ENCODE data around the gene CYB561.

Gene CYB561

DNA sequence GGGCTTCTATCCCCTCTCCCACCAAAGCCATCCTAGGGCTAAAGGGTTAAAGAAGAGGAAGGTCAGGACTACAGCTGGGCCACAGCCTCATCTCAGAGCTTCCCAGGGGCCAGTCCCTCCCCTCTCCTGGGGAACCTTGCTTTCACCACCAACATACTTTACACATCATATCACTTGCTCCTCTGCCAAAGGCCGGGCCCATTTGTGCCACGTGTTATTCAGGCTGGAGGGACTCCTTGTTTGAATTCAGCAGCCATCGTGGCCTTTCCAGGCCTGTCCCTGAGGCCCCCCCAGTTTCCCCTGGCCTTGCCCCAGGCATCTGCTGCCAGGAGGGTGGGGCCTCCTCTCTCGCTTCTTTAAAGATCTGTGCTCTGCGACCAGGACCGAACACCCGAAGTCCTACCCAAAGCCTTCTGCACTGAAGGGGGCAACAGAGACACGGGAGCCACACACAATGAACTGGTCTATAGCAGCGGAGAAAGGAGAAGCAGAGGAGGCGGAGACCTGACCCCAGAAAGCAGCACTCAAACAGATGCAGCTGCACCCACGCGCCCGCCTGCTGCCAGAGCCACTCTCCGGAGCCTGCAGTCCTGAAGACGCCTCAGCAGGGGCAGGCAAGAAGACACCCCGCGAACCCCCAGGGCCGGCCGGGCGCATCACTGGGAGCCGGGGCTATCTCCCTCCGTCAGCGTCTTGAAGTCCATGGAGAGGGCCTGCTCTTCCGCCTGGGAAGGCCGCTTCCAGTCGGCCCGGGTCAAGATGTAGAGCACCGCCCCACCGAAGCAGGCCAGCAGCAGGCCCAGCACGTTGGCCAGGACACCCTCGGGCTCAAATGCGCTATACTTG, 12.1 kb downstream of the CYB561 start:
- no peak for DNase-seq (ENCODE audit: low spot score)

DNA sequence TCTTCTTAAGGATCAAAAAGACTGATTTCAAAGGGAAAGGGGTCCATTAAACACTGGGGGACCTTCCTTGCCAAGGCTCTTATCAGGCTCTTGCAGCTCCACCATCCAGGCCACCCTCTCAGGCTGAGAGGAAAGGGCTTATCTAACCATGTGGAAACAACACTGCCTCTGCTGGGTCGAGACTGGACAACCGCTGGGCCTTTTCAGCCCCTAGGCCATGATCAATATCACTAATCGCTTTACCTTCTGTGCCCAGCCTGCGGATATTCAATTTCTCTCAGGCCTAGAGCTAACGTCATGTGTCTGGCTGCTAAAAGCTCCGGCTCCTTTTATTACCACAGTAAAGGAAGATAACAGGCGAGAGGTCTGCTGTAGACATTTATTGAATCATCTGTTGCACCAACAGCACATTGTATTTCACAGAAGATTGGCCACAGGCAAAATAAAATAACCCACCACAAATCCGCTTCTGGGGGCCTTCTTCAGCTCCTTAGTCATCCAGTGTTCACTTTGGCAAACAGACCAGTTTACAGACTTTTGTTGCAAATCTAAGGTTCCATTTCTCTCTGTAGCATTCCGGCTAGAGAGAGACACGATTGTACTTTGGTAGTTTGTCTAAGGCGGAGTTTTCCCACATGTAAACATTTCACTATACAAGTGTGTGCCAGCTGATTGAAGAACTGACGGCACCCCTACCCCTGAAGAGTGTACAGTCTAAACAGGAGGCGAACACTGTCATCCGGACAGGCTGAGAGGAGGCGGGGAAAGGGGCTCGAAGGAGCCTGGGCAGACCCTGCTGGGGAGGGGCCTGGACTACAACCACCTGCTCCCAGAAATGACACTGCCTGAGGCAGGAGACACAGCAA, 13.9 kb downstream of the CYB561 start:
- DNase-seq (ENCODE audit: low spot score) = no peak

DNA sequence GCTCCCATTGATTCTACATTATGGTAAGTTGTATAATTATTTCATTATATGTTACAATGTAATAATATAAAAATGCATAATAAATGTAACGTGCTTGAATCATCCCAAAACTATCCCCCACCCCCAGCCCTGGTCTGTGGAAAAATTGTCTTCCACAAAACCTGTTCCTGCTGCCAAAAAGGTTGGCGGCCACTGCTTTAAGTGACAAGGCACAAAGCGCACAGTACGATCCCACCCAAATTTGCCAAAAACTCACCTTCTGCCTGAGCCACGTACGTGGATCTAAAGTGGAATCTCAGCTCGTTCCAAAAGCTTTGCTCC, 14.5 kb downstream of the CYB561 start:
- DNase-seq (ENCODE audit: low spot score) = no peak

DNA sequence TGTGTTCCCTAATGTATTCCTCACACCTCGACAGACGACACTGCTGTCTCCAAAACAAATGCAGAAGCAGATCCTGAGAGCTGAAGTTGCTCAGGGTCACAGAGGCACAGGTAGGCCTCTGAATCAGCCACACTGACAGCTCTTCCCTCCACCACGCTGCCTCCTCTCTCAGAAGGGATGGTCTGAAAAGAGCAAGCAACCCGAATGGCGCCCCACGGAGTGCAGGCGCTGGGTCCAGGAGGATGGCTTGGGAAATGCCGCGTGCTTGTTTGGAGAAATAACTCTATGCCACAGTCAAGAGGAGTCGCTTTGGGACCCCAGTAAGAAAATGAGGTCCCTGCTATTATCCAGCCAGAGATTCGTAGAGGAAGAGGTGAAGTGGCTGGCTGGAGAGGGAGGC, 15.9 kb downstream of the CYB561 start:
- DNase-seq (ENCODE audit: low spot score) = no peak

DNA sequence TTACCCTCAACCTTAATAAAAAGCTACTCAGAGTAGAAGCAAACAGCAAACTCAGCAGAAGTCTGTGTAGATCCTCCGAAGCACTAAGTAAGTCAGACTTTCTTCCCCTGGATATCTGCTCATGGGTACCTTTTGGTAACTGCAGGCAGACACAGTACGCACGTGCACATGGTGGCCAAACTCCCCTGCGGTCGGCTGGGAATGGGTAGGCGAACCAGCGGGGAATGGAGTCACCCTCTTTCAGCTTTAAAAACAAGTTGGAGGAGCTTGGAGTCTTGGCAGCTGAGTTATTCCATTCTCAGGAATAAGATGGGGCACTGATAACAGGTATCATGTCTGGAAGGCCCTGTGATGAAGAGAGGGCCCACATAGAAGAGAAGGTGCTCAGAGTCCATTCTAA, 16.3 kb downstream of the CYB561 start:
- DNase-seq (ENCODE audit: low spot score) = no peak

DNA sequence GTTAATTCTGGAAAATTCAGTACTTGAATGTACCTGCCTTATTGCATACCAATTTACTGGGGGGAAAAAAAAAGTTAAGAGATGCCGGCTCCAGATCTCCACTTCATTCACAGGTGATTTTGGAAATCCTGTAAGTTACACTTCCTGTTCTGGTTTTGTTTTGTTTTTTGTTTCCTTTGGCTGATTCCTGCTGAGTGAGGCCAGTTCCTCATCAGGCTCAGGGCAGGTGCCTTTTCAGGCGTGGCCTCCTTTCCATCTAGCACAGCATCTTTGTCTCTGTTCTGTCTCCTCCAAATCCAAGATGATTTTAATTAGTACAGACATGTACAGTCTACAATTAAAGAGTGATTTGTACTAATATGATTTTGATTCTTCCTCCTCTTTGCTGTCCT, 19.2 kb downstream of the CYB561 start:
- DNase-seq (ENCODE audit: low spot score) = no peak

DNA sequence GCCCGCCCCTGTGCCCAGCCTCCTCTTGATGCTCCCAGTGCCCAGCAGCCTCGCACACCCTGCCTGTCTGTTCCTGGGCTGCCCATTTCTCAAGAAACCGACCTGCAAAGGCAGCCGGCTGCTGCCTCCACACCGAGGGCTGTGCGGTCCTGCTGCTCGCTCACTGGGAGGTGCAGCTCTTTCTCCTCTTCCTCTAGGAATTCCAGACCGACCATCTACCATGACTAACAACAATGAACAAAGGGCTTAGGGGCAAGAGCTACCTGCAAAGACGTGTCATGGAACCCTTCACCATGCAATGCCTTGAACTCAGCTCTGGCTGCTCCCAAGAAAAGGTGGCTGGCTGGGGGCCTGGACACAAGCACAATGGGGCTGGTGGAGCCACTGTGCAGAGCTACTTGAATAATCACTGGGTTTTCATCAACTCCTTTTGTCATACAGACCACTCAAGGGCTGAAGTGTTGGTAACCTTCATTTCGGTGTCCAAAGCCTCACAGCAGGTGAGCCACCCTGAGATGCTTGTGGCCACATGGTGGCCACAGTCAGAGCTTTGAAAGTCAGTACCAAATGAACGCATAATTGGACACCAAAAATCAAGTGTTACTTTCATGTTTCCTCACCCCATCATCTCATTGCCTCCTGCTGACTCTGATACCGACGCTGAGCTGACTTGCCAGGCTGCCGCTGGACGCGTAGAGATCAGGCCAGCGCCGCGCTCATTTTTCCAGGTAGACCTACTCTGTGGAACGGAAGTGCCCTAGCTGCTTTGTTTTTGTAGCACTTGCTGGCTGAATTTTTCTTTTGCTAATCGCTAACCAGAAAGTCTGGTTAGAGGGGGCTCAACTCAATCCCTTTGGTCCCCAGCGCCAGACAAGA, 19.8 kb downstream of the CYB561 start:
- no peak for DNase-seq (ENCODE audit: low spot score)

DNA sequence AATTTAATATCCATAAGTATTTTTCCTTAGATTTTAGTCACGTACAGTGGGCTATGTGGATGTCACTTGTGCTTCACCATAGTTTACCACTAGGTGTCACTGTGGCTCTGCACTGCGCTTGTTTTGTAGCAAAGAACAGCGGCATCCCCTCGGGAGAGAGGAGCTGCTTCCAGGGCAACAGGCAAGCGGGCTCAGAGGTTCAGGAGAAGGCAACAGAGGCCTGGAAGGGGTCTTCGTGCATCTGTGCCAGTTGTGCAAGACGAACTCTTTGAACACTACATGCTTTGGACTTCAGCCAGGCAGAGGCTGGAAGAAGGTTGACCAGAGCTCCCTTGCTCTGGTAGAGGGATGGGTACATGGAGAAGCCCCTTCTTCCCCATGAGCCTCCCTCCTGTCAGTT, 20.6 kb downstream of the CYB561 start:
- peak; percentile 79 for DNase-seq (ENCODE audit: low spot score)

DNA sequence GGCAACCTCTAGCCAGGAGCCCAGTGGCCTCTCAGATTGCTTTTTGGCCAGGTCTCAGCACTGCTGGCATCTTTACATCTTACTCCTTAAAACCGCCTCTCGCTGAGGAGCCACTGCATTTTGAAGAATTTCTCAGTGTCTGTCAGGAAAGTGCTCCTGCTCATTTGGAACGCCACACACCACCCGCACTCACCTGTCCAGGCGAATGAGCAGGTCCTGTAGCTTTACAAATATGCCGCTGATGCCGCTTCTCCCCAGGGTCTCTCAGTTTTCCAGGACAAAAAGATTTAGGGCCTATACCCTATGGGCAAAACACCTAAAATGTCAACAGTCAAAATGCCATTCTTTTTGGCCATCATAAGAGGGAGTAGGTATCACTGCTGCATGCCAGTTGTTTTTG, 22.1 kb downstream of the CYB561 start:
- DNase-seq (ENCODE audit: low spot score) = no peak

DNA sequence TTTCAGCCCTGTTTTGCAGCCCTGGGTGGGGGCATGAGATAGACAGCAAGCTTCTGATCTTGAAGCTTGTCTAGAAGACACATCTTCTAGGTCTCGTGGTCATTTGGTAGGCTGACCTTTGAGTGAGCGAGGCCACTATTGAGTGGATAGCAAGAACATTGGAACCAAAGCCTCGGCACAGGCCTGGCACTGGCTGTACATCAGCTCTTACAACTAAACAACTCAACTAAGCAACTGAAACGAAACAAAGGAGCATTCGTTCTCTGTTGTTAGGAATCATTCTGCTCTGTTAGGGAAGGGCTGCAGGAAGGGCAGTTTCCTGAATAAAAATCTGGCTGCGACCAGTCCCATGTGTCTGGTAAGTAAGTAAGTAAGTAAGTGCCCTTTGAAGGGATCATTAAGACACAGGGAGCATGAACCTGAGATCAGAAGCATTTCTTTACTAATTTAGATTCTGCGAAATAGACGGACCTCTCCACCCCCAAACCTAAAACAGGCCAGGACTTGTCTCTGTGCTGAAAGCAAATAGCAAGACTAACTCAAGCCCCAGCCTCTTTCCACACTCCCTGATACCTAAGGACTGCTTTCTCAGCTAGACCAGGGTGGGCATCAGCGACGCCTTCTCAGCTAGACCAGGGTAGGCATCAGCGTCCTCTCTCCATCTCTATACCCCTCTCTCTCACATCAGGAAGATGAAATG, 22.7 kb downstream of the CYB561 start:
- DNase-seq (ENCODE audit: low spot score) = peak; percentile 36

DNA sequence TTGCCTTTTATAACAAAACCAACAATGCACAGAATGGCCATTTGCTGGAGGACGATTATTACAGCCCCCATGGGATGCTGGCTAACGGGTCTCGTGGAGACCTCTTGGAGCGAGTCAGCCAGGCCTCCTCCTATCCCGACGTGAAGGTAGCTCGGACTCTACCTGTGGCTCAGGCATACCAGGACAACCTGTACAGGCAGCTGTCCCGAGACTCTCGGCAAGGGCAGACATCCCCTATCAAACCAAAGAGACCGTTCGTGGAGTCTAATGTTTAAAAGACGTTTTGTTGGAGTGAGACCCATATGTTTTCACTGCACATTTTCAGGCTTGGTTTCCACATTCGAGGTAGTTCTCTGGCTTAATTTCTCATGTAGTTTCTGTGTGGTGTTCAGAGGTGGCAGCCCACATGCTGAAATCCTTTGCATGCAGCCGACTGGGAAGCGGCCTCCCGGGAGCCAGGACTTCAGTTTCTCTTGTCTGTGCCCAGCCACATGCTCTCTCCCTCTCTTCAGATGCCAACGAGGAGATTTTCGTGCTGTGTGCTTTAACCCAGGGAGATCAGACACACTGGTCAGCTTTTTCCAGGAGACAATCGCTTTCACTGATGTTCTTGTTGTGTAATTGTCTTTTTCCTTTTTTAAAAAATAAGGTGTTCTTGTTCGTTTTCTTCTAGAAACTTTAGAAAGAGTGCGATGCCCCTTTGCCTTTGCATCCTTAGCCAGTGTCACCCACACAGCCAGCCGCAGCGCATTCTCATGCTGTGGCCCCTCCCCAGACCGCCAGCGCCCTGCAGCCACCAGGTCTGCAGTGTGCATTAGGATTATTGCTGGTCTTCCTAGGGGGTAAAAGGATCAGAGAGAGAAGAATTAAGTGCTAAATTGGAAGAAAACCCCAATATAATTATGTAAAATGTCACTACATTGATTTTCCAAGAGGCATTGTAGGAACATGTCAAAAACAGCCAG, 24.1 kb downstream of the CYB561 start:
- DNase-seq (ENCODE audit: low spot score) = no peak

DNA sequence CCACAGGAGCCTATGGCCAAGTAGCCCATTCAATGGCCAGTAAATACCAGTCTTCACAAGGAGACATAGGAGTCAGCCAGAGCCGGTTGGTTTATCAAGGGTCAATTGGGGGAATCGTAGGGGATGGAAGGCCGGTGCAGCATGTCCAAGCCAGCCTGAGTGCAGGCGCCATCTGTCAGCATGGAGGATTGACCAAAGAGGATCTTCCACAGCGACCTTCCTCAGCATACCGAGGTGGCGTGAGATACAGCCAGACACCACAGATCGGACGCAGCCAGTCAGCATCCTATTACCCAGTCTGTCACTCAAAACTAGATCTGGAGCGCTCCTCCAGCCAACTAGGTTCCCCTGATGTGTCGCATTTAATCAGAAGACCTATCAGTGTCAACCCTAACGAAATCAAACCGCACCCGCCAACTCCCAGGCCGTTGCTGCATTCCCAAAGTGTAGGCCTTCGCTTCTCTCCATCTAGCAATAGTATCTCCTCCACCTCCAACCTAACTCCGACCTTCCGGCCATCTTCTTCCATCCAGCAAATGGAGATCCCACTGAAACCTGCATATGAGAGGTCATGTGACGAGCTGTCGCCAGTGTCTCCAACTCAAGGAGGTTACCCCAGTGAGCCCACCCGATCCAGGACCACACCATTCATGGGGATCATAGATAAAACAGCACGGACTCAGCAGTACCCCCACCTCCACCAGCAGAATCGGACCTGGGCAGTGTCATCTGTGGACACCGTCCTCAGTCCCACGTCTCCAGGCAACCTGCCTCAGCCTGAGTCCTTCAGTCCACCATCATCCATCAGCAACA, 25.0 kb downstream of the CYB561 start:
- DNase-seq (ENCODE audit: low spot score) = no peak

DNA sequence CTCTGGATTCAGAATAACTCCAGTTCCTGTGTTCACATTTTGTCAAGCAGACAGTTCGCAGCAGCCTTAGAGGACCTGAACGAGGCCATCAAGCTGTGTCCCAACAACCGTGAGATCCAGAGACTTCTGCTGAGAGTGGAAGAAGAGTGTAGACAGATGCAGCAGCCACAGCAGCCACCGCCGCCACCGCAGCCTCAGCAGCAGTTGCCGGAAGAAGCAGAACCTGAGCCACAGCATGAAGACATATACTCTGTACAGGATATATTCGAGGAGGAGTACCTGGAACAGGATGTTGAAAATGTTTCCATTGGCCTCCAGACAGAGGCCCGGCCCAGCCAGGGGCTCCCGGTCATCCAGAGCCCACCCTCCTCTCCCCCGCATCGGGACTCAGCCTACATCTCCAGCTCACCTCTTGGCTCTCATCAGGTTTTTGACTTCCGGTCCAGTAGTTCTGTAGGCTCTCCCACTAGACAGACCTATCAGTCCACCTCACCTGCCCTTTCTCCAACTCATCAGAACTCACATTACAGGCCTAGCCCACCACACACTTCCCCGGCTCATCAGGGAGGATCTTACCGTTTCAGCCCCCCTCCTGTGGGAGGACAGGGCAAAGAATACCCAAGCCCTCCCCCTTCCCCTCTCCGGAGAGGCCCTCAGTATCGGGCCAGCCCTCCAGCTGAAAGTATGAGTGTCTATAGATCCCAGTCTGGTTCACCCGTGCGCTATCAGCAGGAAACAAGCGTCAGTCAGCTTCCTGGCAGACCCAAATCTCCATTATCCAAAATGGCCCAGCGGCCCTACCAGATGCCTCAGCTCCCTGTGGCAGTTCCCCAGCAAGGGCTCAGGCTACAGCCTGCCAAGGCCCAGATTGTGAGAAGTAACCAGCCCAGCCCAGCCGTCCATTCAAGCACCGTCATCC, 25.9 kb downstream of the CYB561 start:
- DNase-seq (ENCODE audit: low spot score) = peak; percentile 68

DNA sequence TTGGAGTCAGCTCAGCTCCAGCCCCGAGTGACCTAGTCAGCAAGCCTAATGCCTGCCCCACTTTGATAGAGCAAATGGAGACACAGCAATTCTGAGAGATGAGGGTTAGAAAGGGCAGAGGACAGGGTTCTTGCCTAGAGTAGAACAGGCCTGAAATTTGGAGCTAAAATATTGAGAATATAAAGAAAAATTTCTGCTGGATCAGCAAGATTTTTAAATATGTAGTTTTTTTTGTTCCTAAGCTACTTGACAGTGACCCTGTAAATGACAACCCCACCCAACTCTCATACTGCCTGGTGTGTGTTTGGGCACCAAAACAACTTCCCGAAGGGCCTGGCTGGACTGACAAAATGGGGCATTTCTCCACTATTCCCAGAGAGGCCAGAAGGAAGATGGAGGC, 26.7 kb downstream of the CYB561 start:
- DNase-seq (ENCODE audit: low spot score) = no peak

DNA sequence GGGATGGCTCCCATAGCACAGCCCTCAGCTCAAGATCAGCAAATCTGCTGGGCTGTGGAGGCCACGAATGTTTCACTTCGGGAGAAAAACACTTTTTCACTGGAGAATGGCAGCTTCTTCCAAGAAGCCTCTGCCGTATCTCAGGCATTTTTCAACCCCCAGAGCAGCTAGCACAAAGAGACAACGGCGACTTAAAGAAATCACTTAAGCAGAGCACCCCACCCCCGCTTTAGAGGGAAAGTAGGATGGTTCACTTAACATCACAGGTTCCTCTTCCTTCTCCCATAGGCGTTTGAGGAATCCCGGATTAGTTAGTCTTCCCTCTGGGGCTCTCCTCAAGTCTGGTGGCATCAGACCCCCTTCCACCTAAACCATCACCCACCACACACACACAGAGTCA, 27.6 kb downstream of the CYB561 start:
- no peak for DNase-seq (ENCODE audit: low spot score)

DNA sequence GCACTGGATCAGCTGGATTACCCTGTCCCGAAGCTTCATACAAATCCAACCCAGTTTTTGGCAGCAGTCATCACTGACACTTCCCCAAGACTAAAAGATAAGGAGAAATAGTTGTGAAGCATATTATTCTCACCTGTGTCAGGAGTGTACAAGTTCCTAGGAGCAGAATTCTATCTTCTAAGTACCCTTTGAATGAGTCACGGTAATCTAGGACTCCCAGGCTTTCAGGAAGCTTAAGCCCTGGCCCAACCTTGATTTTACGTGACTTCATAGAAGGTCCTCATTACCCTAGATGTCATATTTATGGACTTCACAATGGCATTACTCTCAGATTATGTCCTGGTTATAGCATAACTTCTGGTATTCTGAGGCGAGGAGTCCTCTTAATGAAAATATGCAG, 31.9 kb downstream of the CYB561 start:
- DNase-seq (ENCODE audit: low spot score) = no peak

DNA sequence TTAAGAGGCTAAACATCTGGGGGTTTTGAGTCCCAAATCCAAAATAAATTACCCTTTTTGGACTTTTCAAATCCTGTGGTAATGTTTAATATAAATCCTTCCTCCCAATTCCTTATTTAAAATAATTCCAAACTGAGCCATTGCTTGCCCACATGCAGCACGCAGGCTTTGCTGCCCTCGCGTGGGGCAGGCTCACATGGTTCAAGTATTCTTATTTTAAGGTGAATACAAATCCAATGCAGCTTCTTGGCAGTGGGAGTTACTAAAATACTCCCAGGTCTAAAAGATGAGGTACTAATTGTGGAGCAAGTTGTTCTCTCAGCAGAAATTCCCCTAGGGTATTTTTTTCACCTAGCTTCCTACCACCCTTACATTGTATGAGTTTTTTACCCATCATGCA, 33.0 kb downstream of the CYB561 start:
- no peak for DNase-seq (ENCODE audit: low spot score)

DNA sequence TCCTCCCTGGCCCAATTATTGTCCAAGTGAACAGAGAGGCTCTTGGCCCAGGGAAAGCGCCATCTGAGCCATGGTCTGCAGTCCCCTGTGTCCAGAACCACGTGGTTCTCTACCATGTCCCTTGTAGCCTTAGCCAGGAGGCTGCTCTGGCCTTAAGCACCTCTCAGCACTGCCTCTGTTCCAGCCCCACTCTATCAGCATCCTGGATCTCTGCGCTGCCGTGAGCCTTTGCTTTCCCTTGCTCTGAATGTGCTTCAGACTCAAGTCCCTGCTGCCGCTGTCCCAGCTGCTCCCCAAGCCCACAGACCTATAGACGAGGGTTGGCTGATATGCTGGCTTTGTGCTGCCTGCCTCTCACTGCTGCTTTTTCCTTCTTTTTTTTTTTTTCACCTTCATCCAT, 33.9 kb downstream of the CYB561 start:
- DNase-seq (ENCODE audit: low spot score) = no peak

Measured in kidney capillary endothelial cell (primary cell).